ENCODE measurements around the gene SELENBP1.

The SELENBP1 gene

GRCh38 chr1:151342569-151342968 lies 29.9 kb downstream of the SELENBP1 start:
- no peak for DNase-seq

GRCh38 chr1:151342021-151342420 lies 30.5 kb downstream of the SELENBP1 start:
- DNase-seq, result no peak

- DNase-seq, result peak; percentile 80
These were observed 31.4 kb downstream of the SELENBP1 start for GRCh38 chr1:151340870-151341754.

- no peak for DNase-seq
These were observed 35.9 kb downstream of the SELENBP1 start for GRCh38 chr1:151336556-151336955.

GRCh38 chr1:151334822-151335221 lies 37.7 kb downstream of the SELENBP1 start:
- no peak for DNase-seq

- DNase-seq, result peak; percentile 21
These were observed 44.4 kb downstream of the SELENBP1 start for GRCh38 chr1:151327903-151328674.

GRCh38 chr1:151327223-151327902 lies 45.1 kb downstream of the SELENBP1 start, which contains the start of gene PI4KB:
Gene PI4KB (minus strand): TSS chr1:151327416. CDS start chr1:151316481, 10,935 bp downstream.
- DNase-seq, result peak; percentile 99

GRCh38 chr1:151326619-151327222 lies 45.8 kb downstream of the SELENBP1 start:
- DNase-seq, result peak; percentile 28

- no peak for DNase-seq
These were observed 46.7 kb downstream of the SELENBP1 start for GRCh38 chr1:151325646-151326429.

- DNase-seq, result no peak
These were observed 47.3 kb downstream of the SELENBP1 start for GRCh38 chr1:151325231-151325630.

GRCh38 chr1:151324390-151324930 lies 48.0 kb downstream of the SELENBP1 start:
- DNase-seq, result no peak

GRCh38 chr1:151318975-151319374 lies 53.5 kb downstream of the SELENBP1 start:
- DNase-seq, result no peak

- no peak for DNase-seq
These were observed 56.8 kb downstream of the SELENBP1 start for GRCh38 chr1:151315565-151316235.
